Thoracic aorta (tissue), 2 donors: ENCODE measurements around the gene ZFAND3. TPM values are rescaled to one million over a fixed set of nuclear protein-coding genes. Genes with fewer than 3 reads are reported as not detected.

Experiments
- ATAC-seq: fragments of 150-250 bp; one replicate; pipeline ENCODE4 v1.8.0; 2017; ENCODE audit warnings: low read depth; ENCODE audit not compliant: insufficient number of reproducible peaks, low FRiP score
- DNase-seq: peaks from one replicate; pipeline ENCODE4 v3.0.0-alpha.2; 2020; ENCODE audit warnings: low spot score
- H3K27ac ChIP-seq, 2 donors: fragments of 200-600 bp; sonication (generic); 1 replicate in 1 of 2; 2 replicates in 1 of 2; pipeline ENCODE4 v1.5.1; 2016; ENCODE audit warnings: mild to moderate bottlenecking in 2 of 2, moderate library complexity in 2 of 2
- H3K27me3 ChIP-seq: fragments of 200-600 bp; sonication (generic); replicated peaks from 2 replicates; pipeline ENCODE4 v1.6.0; 2016; ENCODE audit warnings: mild to moderate bottlenecking; ENCODE audit not compliant: insufficient read depth
- H3K36me3 ChIP-seq: fragments of 200-600 bp; sonication (generic); one replicate; pipeline ENCODE4 v1.5.1; 2016
- H3K4me1 ChIP-seq, 2 donors: fragments of 200-600 bp; sonication (generic); 1 replicate in 1 of 2; 2 replicates in 1 of 2; pipeline versions ENCODE4 v1.5.1 to v1.6.0; 2016; ENCODE audit warnings: low read depth in 2 of 2, mild to moderate bottlenecking in 1 of 2; ENCODE audit not compliant: control insufficient read depth in 1 of 2
- H3K4me3 ChIP-seq: fragments of 200-600 bp; sonication (generic); 2 replicates; pipeline ENCODE4 v1.5.1; 2016; ENCODE audit warnings: mild to moderate bottlenecking
- H3K9me3 ChIP-seq: fragments of 200-600 bp; sonication (generic); 2 replicates; pipeline ENCODE4 v1.5.1; 2016
- total RNA-seq, 2 donors: library from RNA; depleted of rRNA; stranded (reverse); fragments of >200 nt; gene quantifications; one replicate each; pipeline versions ENCODE4 v1.1.0 to v1.2.3, GENCODE V29; 2016
- TF ChIP-seq, protein P1 (sequence below): fragments of 200-600 bp; sonication (generic); IDR thresholded peaks from one replicate; pipeline ENCODE4 v1.5.1; 2019; ENCODE audit warnings: antibody characterized with exemption

The ZFAND3 gene
- total RNA-seq, 2 donors from 2014 or later = 45.4 to 56.2 TPM

DNA sequence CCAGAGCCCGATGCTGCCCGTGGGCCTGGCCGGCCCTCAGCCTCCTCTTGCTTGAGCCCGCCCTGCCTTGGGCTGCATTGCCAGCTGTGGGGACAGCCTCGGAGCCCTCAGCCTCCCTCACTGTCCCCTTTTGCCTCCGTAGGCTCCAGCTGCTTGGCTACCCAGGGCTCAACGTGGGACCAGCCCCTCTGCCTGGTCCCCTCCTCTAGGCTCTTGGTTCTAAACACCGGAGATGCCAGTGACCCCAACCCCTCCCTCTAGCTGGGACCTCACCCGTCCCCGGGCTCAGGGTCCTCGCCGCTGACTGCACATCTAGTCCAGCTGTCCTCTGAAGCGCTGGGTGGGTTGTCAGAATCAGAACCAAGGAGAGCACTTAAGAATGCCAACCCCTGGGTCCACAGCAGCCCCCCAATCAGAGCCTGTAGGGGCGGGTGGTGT lies 345.2 kb downstream of the ZFAND3 start:
- Histone ChIP-seq H3K27ac (no peak overlapping the region), H3K4me1 (no peaks in the 10 kb centered on the region), H3K27me3 (no peaks in the 10 kb centered on the region), H3K36me3 (no peaks in the 10 kb centered on the region), H3K4me3 (no peak overlapping the region), H3K9me3 (no peaks in the 10 kb centered on the region)
- DNase-seq (no peak), ATAC-seq (no peak)
- TF ChIP-seq, protein P1, sequence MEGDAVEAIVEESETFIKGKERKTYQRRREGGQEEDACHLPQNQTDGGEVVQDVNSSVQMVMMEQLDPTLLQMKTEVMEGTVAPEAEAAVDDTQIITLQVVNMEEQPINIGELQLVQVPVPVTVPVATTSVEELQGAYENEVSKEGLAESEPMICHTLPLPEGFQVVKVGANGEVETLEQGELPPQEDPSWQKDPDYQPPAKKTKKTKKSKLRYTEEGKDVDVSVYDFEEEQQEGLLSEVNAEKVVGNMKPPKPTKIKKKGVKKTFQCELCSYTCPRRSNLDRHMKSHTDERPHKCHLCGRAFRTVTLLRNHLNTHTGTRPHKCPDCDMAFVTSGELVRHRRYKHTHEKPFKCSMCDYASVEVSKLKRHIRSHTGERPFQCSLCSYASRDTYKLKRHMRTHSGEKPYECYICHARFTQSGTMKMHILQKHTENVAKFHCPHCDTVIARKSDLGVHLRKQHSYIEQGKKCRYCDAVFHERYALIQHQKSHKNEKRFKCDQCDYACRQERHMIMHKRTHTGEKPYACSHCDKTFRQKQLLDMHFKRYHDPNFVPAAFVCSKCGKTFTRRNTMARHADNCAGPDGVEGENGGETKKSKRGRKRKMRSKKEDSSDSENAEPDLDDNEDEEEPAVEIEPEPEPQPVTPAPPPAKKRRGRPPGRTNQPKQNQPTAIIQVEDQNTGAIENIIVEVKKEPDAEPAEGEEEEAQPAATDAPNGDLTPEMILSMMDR = no peak

DNA sequence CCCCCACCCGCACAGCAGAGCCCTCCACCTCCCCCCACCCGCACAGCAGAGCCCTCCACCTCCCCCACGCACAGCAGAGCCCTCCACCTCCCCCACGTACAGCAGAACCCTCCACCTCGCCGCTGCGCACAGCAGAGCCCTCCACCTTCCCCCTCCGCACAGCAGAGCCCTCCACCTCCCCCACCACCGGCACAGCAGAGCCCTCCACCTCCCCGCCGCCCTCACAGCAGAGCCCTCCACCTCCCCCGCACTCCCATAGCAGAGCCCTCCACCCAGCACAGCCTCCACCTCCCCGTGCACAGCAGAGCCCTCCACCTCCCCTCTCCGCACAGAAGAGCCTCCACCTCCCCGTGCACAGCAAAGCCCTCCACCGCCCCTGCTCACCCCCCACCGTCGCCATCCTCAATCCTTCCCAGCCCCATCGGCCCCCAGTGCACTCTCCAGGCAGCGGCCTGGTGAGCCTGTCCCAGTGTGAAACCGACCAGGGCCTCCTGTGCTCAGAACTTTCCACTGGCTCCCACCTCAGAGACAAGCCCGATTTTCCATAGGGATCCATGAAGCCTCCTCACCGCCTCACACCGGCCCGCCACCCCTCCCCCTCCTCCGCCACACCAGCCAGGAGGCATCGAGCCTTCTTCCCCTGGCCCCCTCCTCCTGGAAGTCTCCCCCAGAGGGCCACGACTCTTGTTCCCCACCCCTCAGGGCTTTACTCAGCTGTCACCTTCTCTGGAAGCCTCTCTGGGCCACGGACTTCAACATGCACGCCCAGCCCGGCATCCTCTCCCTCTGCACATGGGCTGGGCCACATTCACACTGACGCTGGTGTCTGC lies 347.1 kb downstream of the ZFAND3 start:
- H3K27me3 ChIP-seq = no peaks in the 10 kb centered on the region
- DNase-seq = no peak
- no peak for ATAC-seq
- no peaks in the 10 kb centered on the region for H3K36me3 ChIP-seq
- peaks cover 0 to 5% of the 10 kb centered on the region in 2 donors for H3K4me1 ChIP-seq
- H3K27ac ChIP-seq = no peak overlapping the region
- TF ChIP-seq, protein P1 = no peak
- H3K4me3 ChIP-seq = no peak overlapping the region
- no peaks in the 10 kb centered on the region for H3K9me3 ChIP-seq

DNA sequence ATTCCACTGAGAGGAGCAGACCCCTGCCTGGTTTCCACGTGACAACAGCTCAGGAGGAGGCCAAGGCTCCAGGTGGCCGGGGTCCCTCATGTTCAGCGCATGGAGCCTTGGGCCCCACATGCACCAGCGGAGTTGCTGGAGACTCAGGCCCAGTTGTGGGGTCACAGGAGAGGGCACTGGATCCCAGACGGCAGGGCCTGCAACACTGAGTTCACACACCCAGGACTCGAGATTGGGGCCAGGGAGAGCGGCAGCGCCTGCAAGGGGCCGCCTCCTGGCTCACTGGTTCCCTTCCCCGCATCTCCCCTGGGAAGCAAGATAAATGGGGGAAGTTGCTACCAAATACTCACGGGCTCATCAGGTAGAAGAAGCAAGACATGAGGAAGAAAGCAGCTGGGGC lies 348.1 kb downstream of the ZFAND3 start:
- DNase-seq (no peak), ATAC-seq (no peak)
- Histone ChIP-seq H3K9me3 (no peaks in the 10 kb centered on the region), H3K4me3 (no peak overlapping the region), H3K27me3 (no peaks in the 10 kb centered on the region), H3K36me3 (no peaks in the 10 kb centered on the region), H3K4me1 (peaks cover 0 to 5% of the 10 kb centered on the region in 2 donors), H3K27ac (no peak overlapping the region)
- TF ChIP-seq, protein P1 = no peak

DNA sequence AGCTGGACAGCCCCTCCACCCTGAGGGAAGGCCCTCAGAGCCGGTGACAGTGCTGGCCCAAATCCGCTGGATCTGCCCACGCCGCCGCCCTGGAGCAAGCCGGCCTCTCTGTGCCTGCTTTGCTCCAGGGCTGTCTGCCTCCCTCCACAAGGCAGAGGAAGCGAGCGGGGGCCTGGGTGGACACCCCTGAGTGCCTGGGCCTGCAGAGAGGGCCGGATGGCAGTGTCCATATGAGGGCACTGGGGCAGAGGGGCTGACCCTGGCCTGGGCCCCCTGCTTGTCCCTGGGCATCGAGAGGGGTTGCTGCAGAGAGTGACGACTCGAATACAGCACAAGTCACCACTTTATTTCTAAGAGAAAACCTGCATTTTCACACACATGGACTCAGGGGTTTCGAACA lies 348.6 kb downstream of the ZFAND3 start:
- no peak overlapping the region for H3K4me3 ChIP-seq
- no peak for ATAC-seq
- H3K9me3 ChIP-seq = no peaks in the 10 kb centered on the region
- no peak for DNase-seq
- no peak overlapping the region for H3K27ac ChIP-seq
- no peaks in the 10 kb centered on the region for H3K27me3 ChIP-seq
- H3K36me3 ChIP-seq = no peaks in the 10 kb centered on the region
- peaks cover 0 to 5% of the 10 kb centered on the region in 2 donors for H3K4me1 ChIP-seq
- TF ChIP-seq, protein P1 = no peak

DNA sequence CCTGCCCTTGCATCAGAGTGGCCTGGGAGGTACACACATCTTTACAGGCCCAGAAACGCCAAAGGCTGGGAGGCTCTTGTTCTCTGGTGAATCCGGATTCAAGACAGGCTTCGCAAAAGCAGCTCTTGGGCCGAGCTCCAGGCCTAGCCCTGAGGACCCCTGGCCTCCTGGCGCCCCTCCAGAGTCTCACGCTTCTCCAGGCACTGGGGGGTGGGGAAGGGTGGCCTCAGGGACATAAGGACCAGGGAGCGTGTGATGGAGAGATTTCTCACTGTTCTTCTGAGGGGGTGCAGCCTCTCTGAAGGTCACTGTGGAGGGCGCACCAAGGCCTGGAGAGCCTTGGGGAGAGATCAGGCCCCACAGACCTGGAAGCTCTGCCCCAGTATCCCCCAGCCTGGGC lies 349.2 kb downstream of the ZFAND3 start:
- Histone ChIP-seq H3K27me3 (no peaks in the 10 kb centered on the region), H3K9me3 (no peaks in the 10 kb centered on the region), H3K36me3 (no peaks in the 10 kb centered on the region), H3K27ac (no peak overlapping the region), H3K4me3 (no peak overlapping the region), H3K4me1 (peaks cover 0 to 5% of the 10 kb centered on the region in 2 donors)
- TF ChIP-seq, protein P1 = no peak
- DNase-seq (no peak), ATAC-seq (no peak)
